ENCODE measurements around the gene KCNH6.

The KCNH6 gene

DNA sequence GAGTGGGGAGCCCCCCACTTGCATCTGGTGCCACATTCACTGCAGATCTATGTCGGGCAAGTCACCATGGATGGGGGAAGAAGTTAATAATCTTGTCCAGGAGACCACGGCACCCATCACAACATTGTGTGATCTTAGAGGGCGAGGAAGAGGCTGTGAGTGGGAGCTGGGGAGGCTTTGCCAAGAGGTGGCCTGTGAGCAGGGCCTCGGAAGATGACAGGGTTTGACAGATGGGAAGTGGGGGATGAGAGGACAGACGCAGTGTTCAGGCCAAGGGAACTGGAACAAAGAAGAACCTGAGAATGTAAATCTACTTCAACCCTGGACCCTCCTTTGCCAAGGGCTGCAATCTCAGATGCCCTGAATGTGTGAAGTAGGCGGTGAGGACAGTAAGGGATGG lies 33.9 kb upstream of the KCNH6 start:
- no peak for DNase-seq

DNA sequence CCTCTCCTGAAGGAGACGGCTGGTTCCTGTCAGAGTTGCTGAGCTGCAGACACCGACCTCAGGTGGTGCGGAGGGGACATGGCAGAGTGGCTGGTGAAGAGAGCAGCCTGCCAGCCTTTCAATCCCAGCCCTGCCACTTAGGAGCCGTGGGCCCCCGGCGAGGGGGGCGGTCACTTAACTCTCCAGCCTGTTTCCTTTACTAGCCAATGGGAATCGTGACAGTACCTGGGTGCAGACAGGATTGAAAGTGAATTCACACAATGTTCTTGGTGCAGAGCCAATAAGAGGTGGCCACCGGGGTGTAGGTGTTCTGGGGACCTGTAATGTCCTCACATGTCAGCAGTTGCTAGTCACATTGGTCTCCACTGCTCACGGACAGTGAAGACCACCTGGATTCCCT lies 32.8 kb upstream of the KCNH6 start:
- DNase-seq = no peak

DNA sequence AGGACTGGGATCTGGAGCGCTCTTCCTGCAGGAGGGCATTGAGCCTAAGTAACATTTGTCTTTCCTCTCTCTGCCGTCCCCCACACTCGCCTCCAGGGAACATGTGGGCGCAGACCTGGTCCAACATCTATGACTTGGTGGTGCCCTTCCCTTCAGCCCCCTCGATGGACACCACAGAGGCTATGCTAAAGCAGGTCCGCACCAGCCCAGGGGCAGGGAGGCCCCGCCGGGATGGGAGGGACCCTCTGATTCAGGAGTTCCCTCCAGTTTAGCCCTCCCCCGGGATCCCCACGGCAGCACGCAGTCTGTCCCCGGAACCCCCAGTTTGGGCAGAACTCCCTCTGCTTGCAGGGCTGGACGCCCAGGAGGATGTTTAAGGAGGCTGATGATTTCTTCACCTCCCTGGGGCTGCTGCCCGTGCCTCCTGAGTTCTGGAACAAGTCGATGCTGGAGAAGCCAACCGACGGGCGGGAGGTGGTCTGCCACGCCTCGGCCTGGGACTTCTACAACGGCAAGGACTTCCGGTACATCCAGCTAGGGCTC lies 32.2 kb upstream of the KCNH6 start:
- DNase-seq = no peak

DNA sequence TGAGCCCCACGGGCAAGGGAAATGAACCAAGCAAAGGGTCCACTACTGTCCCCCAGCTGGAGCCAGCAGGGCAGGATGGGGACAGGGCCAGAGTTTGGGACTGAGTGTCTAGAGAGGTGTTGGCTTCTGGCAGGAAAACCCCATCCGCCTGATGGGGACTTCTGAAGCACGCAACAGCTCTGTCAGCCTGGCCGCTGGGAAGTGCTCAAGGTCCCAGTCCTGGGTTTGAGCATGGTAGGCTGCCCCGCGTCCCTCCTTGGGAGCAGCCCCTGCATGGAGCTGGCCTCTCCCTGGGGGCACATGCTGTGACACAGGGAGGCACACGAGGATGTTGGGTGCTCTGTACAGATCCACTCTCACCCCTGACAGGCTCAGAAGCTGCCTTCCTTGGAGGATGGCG lies 31.7 kb upstream of the KCNH6 start:
- DNase-seq = no peak

DNA sequence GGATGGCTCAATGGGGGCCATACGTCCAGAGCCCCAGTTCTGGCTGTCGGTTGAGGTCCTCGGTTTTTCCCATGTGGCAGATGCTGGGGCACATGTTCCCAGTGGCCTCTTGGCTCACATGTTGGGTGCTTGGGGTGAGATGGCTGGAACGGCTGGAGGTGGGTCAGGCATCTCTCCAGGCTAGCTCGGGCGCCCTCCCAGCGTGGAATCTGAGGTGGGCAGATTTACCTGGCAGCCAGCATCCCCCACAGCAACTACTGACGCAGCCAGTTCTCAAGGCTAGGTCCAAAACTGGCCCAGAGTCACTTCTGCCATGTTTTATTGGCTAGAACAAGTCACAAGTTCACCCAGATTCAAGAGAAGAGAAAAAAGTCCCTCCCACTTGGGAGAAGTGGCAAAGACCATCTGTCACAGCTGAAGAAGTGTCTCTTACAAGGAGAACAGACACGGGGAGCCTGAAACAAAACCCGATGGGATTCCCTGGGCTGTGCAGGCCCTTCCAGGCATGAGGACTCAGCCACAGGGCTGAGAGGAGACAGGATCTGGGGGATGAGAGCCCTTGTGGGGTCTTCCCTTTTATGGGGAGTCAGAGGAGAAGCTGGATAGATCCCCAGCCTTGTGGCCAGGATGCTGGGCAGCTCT lies 31.1 kb upstream of the KCNH6 start:
- no peak for DNase-seq

DNA sequence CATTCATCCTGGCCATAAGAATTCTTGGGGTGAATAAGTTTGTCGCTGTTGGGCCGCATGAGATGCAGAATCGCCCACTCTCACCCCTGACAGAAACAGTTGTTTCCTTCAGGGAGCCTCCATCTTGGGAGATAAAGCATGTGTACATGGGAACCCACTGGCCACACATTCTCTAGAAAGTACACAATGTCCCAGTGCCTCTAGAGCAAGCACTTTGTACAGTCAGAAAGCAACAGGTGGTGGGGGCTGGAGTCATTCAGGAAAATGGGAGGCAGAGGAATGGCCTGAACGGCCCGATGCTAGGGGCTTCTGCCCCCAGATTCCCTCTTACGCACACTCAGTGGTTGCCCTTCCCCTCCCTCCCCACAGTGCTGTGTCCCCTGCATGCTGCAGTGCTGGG lies 30.2 kb upstream of the KCNH6 start:
- DNase-seq = no peak

DNA sequence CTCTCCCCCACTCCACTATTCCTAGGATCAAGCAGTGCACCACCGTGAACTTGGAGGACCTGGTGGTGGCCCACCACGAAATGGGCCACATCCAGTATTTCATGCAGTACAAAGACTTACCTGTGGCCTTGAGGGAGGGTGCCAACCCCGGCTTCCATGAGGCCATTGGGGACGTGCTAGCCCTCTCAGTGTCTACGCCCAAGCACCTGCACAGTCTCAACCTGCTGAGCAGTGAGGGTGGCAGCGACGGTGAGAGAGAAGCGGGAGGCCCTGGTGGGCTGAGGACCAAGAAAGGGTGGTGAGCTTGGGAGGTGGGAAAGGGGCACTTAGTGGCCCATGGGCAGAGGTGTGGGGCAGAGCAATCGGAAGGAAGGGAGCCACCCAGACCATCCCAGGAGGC lies 29.7 kb upstream of the KCNH6 start:
- no peak for DNase-seq

DNA sequence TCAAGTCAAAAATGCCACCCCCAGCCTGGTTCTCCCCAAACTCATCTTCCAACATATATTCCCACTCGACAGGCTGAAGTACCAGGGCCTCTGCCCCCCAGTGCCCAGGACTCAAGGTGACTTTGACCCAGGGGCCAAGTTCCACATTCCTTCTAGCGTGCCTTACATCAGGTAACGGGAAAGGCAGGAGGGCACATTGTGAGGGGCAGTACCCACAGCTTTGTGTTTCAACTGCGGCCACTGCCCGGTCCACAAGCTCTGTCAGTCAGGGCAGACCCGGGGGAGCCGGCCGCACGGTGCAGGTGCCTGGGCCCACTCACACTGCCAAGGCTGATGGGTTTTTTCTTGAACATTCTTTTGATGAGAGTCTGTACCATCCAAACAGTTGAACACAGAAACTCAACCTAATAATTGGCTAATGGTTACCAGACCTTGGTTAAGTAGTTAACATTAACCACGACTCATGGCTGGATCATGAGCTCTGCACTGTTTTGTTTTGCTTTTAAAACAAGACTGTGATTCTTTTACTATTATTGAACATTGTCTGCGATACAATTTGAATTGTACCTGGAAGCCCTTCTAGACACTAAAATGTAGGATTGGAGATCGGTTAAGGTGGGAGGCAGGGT lies 28.7 kb upstream of the KCNH6 start:
- DNase-seq = no peak

DNA sequence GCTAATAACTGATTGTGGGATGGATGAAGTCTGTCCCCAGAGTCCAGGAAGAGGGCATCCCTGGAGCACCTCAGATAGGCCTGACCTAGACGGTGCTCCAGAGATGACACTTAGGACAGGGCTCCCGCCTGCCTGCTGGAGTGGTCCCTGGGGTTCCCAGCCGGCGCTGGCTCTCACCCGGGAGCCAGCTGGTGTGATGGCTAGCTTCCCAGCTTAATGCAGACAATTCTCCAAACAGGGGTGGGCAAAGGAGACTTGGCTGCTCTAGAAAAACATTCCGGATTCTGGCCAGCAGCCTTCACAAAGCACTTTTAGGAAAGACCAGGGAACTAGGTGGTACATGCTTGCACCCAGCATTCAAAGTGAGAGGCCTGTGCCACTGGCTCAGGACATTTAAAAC lies 27.7 kb upstream of the KCNH6 start:
- no peak for DNase-seq

DNA sequence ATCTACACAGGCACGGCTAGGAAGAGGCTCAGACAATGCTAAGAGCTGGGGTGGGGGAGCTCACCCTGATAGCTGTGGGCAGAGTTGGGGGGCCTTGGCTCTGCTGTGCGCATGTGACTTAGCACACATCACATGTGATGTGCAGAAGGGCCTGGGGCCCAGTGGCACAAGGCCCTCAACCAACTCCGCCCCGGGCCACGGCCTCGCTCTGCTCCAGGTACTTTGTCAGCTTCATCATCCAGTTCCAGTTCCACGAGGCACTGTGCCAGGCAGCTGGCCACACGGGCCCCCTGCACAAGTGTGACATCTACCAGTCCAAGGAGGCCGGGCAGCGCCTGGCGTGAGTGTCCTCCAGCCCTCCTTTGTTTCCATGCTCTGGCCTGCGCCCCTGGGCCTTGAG lies 27.0 kb upstream of the KCNH6 start:
- no peak for DNase-seq

DNA sequence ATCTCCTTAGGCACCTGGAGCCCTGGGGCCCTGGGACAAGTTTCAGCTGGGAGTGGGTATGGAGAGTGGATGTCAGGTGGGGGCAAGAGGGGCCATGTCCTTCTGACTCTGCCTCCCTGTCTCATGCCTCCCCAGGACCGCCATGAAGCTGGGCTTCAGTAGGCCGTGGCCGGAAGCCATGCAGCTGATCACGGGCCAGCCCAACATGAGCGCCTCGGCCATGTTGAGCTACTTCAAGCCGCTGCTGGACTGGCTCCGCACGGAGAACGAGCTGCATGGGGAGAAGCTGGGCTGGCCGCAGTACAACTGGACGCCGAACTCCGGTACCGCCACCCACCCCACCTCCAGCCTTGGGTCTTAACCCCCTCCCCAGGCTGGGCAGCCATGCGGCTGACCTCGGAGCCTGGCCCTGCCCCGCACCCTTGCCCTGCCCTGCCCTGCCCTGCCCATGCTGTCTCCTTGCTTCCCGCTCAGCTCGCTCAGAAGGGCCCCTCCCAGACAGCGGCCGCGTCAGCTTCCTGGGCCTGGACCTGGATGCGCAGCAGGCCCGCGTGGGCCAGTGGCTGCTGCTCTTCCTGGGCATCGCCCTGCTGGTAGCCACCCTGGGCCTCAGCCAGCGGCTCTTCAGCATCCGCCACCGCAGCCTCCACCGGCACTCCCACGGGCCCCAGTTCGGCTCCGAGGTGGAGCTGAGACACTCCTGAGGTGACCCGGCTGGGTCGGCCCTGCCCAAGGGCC lies 26.3 kb upstream of the KCNH6 start:
- no peak for DNase-seq

DNA sequence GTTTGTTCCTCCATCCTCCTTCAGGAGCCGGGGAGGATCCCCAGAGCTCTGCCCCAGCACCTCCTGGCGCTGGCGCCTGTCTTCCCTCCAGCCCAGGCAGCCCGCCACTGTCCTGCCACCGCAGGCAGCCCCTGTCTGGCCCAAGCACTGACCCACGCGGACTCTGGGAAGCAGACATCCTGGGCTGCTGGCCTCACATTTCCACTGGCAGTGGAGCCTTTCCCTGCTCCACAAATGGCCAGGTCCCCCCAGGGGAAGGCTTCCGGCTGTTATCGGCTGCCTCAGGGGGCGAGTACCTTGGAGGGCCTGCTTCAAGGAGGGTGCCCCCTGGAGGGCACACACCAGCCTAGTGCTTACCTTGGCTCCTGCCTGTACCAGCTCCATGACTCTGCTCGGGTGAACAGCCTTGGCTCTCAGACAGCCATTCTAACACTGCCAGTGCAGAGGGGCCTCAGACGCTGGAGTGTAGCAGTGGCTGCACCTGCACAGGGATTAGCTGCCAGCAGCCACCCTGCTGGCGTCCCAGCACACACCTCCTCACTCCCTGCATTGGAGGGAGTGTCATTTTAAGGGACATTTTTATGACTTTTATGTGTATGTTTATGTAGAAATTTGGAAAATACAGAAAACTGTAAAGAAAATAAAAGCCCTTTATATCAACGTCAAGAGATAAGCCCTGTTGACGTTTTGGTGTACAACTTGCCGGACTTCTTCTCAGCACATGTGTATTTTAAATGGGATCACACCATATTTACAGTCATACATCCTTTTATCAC lies 25.3 kb upstream of the KCNH6 start:
- DNase-seq = peak; percentile 24 to 50

DNA sequence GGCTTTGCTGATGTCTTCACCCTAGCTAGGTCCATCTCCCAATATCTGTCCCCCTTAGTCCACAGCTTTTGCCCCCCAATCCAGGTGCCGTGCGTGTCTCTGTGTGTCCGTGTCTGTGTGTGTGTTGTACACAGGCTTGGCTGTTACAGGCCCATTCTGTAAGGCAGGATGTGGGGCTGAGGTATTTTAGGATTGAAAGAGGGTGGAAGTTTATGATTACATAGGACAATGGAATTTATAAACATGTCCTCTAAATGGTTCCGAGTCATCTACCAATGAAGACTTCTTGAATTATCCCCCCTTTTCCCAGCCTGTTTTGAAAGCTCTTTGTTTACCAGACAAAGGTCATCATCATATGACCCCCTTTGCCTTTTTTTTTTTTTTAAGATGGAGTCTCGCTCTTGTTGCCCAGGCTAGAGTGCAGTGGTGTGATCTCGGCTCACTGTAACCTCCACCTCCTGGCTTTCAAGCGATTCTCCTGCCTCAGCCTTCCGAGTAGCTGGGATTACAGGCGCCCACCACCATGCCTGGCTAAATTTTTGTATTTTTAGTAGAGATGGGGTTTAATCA lies 24.4 kb upstream of the KCNH6 start:
- DNase-seq = no peak

DNA sequence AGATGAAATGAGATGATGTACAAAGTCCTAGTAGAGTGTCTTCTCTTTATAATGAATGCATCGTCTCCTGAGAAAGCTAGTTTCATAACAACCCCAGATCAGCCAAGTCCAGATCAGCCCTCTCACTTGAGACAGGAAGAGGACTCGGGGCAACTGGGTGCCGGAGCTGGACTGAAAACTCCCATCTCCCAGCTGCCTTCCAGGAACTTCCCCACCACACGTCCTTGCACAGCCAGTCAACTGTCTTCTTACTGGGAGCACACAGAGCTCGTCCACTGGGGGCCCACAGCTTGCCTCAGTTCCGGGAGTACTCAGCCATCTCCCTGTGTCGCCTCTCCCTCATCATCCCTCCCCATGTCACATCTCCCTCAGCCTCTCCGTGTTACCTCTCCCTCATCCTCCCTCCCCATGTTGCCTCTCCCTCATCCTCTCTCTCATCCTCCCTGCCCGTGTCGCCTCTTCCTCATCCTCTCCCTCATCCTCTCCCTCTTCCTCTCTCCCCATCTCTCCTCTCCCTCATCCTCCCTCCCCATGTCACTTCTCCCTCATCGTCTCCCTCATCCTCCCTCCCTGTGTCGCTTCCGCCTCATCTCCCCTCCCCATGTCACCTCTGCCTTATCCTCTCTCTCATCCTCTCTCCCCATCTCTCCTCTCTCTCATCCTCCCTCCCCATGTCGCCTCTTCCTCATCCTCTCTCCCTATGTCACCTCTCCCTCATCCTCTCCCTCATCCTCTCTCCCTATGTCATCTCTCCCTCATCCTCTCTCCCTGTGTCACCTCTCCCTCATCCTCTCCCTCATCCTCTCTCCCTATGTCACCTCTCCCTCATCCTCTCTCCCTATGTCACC lies 22.4 kb upstream of the KCNH6 start:
- no peak for DNase-seq

DNA sequence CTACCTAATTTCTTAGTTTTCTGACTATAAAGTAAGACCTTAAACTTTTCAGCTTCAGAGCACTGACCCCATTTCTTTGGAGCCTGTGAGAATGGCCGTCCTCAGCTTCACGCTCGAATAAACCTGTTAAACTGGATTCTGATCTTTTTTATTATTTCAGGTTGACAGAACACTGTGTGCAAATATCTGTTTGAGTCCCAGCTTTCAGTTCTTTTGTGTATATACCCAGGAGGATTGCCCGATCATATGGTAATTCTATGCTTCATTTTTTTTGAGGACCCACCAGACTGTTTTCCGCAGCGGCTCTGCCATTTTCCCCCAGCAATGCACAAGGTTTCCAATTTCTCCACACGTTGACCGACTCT lies 19.8 kb upstream of the KCNH6 start:
- DNase-seq = peak in 1 of 2 experiments; percentile 49

DNA sequence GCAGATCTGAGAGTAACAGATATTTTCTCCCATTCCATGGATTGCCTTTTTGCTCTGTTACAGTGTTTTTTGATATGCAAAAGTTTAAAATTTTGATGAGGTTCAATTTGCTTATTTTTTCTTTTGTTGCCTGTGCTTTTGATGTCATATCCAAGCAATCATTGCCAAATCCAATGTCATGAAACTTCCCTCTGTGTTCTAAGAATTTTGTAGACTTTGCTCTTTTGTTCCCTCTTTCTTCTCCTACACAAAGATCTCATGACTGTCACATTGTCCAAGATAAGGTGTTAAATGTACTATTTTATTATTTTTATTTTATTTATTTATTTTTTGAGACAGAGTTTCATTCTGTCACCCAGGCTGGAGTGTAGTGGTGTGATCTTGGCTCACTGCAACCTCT lies 18.9 kb upstream of the KCNH6 start:
- no peak for DNase-seq

DNA sequence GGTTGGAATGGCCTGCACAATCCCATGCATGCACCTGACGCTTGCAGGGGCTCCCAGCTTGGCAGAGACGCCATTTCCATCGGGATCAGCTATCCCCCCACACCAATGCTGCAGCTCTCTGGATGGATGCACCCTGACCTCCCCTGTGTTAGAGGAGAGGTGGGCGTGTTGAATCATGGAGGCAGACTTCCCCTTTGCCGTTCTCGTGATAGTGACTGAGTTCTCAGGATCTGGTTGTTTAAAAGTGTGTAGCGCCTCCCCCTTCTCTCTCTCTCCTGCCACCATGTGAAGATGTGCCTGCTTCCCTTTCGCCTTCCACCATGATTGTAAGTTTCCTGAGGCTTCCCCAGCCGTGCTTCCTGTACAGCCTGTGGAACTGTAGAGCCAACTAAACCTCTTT lies 17.8 kb upstream of the KCNH6 start:
- no peak for DNase-seq

DNA sequence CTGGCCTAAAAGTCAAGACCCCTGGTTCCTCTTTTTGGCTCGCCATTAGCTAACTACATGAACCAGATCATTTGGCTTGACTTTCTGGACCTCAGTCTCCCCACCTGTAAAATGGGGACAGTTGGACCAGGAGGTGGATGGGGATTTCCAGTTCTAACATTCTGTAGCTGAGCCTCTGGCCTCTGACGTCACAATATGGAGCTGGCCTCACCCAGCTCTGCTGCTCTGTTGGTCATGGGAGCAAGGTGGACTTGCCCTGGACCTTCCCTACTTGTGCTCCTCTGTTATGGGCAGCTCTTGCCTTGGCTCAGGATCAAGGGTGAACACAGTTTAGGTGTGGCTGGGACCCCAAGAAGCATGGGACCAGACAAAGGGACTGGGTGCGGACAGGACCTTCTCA lies 16.5 kb upstream of the KCNH6 start:
- DNase-seq = no peak

DNA sequence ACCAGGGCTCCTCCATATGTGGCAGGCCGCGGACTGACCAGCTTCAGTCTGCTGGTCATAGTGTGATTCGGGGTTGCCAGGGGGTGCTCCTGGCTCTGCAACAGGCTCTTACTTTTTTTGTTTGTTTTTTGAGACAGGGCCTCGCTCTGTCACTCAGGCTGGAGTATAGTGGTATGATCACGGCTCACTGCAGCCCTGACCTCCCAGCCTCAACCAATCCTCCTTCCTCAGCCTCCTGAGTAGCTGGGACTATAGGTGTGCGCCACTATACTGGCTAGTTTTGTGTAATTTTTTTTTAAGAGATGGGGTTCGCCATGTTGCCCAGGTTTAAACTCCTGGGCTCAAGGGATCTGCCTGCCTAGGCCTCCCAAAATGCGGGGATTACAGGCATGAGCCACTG lies 11.8 kb upstream of the KCNH6 start:
- DNase-seq = no peak

DNA sequence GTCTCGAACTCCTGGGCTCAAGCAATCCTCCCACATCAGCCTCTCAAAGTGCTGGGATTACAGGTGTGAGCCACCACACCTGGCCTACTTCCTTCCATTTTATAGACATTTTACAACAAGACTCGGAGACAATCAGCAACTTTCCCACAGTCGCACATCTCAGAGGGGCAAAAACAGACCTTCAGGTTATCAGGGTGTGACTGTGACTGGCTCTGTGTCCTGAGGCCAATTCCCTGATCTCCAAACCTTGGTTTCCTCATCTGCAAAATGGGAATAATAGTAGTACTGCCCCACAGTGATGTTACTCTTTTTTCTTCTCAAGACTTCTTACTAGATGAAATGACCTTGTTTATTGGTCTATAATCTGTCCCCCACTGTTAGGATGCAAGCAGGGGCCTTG lies 10.8 kb upstream of the KCNH6 start:
- no peak for DNase-seq

DNA sequence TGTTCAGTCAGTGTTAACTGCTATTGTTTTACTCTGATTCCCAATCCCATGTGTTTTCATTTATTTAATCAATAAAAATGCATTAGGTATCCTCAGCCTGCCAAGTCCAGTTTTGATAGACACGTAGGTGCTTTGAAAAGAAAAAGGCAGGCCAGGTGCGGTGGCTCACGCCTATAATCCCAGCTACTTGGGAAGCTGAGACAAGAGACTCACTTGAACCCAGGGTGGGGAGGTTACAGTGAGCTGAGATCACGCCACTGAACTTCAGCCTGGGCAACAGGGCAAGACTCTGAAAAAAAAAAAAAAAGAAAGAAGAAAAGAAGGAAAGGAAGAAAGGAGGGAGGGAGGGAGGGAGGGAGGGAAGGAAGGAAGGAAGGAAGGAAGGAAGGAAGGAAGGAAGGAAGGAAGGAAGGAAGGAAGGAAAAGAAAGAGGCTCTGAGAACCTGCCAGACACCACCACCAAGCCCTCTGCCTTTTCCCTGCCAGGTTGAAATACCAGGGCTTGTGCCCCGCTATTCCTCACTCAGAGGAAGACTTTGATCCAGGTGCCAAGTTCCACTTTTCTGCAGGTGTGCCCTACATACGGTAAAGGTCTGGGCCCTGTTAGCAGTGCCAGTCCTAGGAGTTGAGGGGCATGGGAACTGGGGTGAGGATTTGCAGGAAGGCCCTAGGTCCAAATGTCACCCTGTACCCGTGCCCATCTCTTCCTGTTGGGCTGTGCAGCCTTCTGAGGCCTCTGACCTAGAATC lies 10.1 kb upstream of the KCNH6 start:
- DNase-seq = no peak

Measured in NCI-H1930 (cell line).